Hepatocyte (in vitro differentiated cells): ENCODE measurements around the gene ADPRS. TPM values are rescaled to one million over a fixed set of nuclear protein-coding genes. Genes with fewer than 3 reads are reported as not detected.

Experiments
- DNase-seq: peaks from one replicate; pipeline ENCODE4 v3.0.0-alpha.2; 2016; ENCODE audit warnings: low spot score
- H2AFZ ChIP-seq: fragments of 200-600 bp; sonication (generic); 2 replicates; pipeline ENCODE4 v1.6.0; 2016; ENCODE audit warnings: antibody characterized with exemption, mild to moderate bottlenecking
- H3K27ac ChIP-seq: fragments of 200-600 bp; sonication (generic); 2 replicates; pipeline ENCODE4 v1.5.1; 2016; ENCODE audit warnings: mild to moderate bottlenecking
- H3K27me3 ChIP-seq: fragments of 200-600 bp; sonication (generic); 2 replicates; pipeline ENCODE4 v1.6.1; 2016
- H3K36me3 ChIP-seq: fragments of 200-600 bp; sonication (generic); replicated peaks from 2 replicates; pipeline ENCODE4 v1.5.1; 2016; ENCODE audit warnings: low read depth; ENCODE audit not compliant: insufficient read depth
- H3K4me1 ChIP-seq: fragments of 200-600 bp; sonication (generic); 2 replicates; pipeline ENCODE4 v1.5.1; 2016; ENCODE audit warnings: mild to moderate bottlenecking, moderate library complexity; ENCODE audit not compliant: insufficient read depth
- H3K4me2 ChIP-seq: fragments of 200-600 bp; sonication (generic); 2 replicates; pipeline ENCODE4 v1.6.0; 2016
- H3K4me3 ChIP-seq: fragments of 200-600 bp; sonication (generic); 2 replicates; pipeline ENCODE4 v1.5.1; 2016; ENCODE audit warnings: mild to moderate bottlenecking
- H3K79me2 ChIP-seq: fragments of 200-600 bp; sonication (generic); 2 replicates; pipeline ENCODE4 v1.6.0; 2017; ENCODE audit warnings: mild to moderate bottlenecking
- H3K9me2 ChIP-seq: fragments of 200-600 bp; sonication (generic); replicated peaks from 2 replicates; pipeline ENCODE4 v1.6.0; 2017; ENCODE audit warnings: mild to moderate bottlenecking; ENCODE audit not compliant: insufficient read depth
- H3K9me3 ChIP-seq: fragments of 200-600 bp; sonication (generic); 2 replicates; pipeline ENCODE4 v1.5.1; 2016; ENCODE audit warnings: low read depth, mild to moderate bottlenecking
- H4K20me1 ChIP-seq: fragments of 200-600 bp; sonication (generic); 2 replicates; pipeline ENCODE4 v1.6.0; 2016; ENCODE audit warnings: mild to moderate bottlenecking; ENCODE audit not compliant: insufficient read depth, poor library complexity, severe bottlenecking
- EZH2 ChIP-seq: fragments of 200-600 bp; sonication (generic); IDR thresholded peaks from 2 replicates; pipeline ENCODE4 v1.6.1; 2016; ENCODE audit warnings: antibody characterized with exemption, mild to moderate bottlenecking, borderline replicate concordance
- EZH2phosphoT487 ChIP-seq: fragments of 200-600 bp; sonication (generic); IDR thresholded peaks from one replicate; pipeline ENCODE4 v1.6.1; 2018; ENCODE audit warnings: antibody characterized with exemption, mild to moderate bottlenecking, low read depth, moderate library complexity; ENCODE audit not compliant: unreplicated experiment, severe bottlenecking
- WGBS: methylation state at CpG from one replicate; pipeline ENCODE4 v1.1.6; 2016; ENCODE audit warnings: low lambda C conversion rate; ENCODE audit errors: missing lambda C conversion rate; 5-methylcytosine and 5-hydroxymethylcytosine counted together
- polyA plus RNA-seq: library from polyadenylated mRNA; unstranded; fragments of >200 nt; fragmentation: Nextera tagmentation; extraction: Ambion mirVana; gene quantifications from 2 replicates; pipeline ENCODE4 v1.2.1, GENCODE V29; 2016
- total RNA-seq: library from RNA; depleted of rRNA; stranded (reverse); fragments of >200 nt; gene quantifications from 2 replicates; pipeline ENCODE4 v1.2.3, GENCODE V29; 2014
- TF ChIP-seq, protein P1 (sequence below): fragments of 200-600 bp; sonication (generic); IDR thresholded peaks from 2 replicates; pipeline ENCODE4 v1.5.1; 2016; ENCODE audit warnings: antibody characterized with exemption, mild to moderate bottlenecking; ENCODE audit not compliant: poor library complexity

Gene ADPRS
- total and polyA plus RNA-seq, 2 experiments from 2014 or later = 37.6 to 42.7 TPM

DNA sequence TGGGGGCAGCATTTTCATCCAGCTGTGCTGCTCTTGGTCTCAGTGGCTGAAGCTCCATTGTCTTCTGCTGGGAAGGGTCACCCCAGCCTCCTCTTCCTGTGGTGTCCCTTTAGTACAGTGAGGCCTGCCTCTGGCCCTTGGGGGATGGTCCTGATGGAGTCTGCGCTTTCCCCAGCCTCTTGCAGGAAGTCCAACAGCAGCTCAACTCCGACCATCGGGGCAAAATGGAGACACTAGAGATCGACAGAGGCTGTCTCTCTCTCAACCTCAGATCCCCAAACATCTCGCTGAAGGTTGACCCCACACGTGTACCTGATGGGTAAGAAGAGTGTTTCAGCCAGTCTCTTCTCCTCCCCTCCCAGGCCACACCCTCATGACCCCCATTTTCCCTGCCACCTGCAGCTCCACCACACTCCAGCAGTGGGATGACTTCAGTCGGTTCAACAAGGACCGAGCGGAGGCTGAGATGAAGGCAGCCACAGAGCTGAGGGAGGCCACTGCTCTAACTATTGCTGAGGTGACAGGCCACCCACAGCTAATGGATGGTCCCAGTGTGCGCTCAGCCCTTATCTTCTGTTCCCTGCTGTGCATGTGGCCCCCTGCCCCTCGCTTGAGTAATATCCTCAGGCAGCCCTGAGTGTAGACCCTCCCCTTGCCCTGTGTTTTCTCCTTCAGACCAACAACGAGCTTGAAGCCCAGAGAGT is 2.0 kb upstream of the ADPRS start:
- Histone ChIP-seq H4K20me1 (peaks cover 3% of the 10 kb centered on the region), H2AFZ (no peak overlapping the region), H3K27me3 (no peaks in the 10 kb centered on the region), H3K36me3 (no peaks in the 10 kb centered on the region), H3K9me2 (no peaks in the 10 kb centered on the region), H3K4me1 (peaks cover 19% of the 10 kb centered on the region), H3K4me2 (no peak overlapping the region), H3K4me3 (no peak overlapping the region), H3K27ac (no peak overlapping the region), H3K79me2 (peaks cover 27% of the 10 kb centered on the region), H3K9me3 (no peaks in the 10 kb centered on the region)
- DNase-seq = no peak
- TF ChIP-seq EZH2 (no peak), EZH2phosphoT487 (no peak)
- TF ChIP-seq, protein P1, sequence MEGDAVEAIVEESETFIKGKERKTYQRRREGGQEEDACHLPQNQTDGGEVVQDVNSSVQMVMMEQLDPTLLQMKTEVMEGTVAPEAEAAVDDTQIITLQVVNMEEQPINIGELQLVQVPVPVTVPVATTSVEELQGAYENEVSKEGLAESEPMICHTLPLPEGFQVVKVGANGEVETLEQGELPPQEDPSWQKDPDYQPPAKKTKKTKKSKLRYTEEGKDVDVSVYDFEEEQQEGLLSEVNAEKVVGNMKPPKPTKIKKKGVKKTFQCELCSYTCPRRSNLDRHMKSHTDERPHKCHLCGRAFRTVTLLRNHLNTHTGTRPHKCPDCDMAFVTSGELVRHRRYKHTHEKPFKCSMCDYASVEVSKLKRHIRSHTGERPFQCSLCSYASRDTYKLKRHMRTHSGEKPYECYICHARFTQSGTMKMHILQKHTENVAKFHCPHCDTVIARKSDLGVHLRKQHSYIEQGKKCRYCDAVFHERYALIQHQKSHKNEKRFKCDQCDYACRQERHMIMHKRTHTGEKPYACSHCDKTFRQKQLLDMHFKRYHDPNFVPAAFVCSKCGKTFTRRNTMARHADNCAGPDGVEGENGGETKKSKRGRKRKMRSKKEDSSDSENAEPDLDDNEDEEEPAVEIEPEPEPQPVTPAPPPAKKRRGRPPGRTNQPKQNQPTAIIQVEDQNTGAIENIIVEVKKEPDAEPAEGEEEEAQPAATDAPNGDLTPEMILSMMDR = no peak
- WGBS = 91% methylated on average over 12 of the region's 12 CpGs

- Histone ChIP-seq H3K36me3 (no peaks in the 10 kb centered on the region), H3K4me1 (peaks cover 19% of the 10 kb centered on the region), H3K27ac (no peak overlapping the region), H4K20me1 (peaks cover 3% of the 10 kb centered on the region), H2AFZ (no peak overlapping the region), H3K9me3 (no peaks in the 10 kb centered on the region), H3K4me2 (no peak overlapping the region), H3K9me2 (no peaks in the 10 kb centered on the region), H3K79me2 (peaks cover 27% of the 10 kb centered on the region), H3K27me3 (no peaks in the 10 kb centered on the region), H3K4me3 (no peak overlapping the region)
- no peak for DNase-seq
- WGBS = 93% methylated on average over 28 of the region's 31 CpGs
- TF ChIP-seq EZH2 = no peak
- no peak for TF ChIP-seq EZH2phosphoT487
- TF ChIP-seq, protein P1 = no peak
These were observed 1.2 kb upstream of the ADPRS start for GRCh38 chr1:36087233-36088123.

- no peak for DNase-seq
- no peaks in the 10 kb centered on the region for H3K36me3 ChIP-seq
These were observed 471 bp upstream of the ADPRS start for GRCh38 chr1:36088265-36088576.

More at GRCh38 chr1:36088265-36088576, 471 bp upstream of the ADPRS start:
- Histone ChIP-seq H3K9me3 (no peaks in the 10 kb centered on the region), H4K20me1 (peaks cover 3% of the 10 kb centered on the region), H3K4me3 (peak overlapping the region; percentile 25), H3K27ac (peak overlapping the region; percentile 53), H3K4me2 (peak overlapping the region; percentile 93), H3K4me1 (peaks cover 19% of the 10 kb centered on the region), H3K79me2 (peaks cover 27% of the 10 kb centered on the region), H3K9me2 (no peaks in the 10 kb centered on the region), H2AFZ (peak overlapping the region; percentile 99), H3K27me3 (no peaks in the 10 kb centered on the region)
- WGBS = 31% methylated on average over 3 of the region's 8 CpGs
- TF ChIP-seq, protein P1 = no peak
- TF ChIP-seq EZH2phosphoT487 (no peak), EZH2 (no peak)
